ENCODE data around the gene ATP6V0E1. TPM values are rescaled to one million over a fixed set of nuclear protein-coding genes. Genes with fewer than 3 reads are reported as not detected.

Gene ATP6V0E1
- total RNA-seq (2021; fragmentation: NEBNext Ultra II Directional; extraction: Animal tissue kit (Norgen Biotek cat#: 25700)): 108 and 109 TPM in 2 replicates
- polyA plus RNA-seq (2011; rRNA removed): 80.0 and 134 TPM in 2 replicates
- 112 TPM for polyA plus RNA-seq (2011; cell fraction: cytosol; rRNA removed)
- 129 TPM for polyA plus RNA-seq (2011; cell fraction: nucleus; rRNA removed)
- polyA plus RNA-seq (2012, experiment 1 of 2): 124 to 202 TPM (median 167 TPM) in 4 replicates
- polyA plus RNA-seq (2012, experiment 2 of 2): 67.5 TPM
- 140 TPM for polyA plus RNA-seq (2013, experiment 1 of 2)
- polyA plus RNA-seq (2013, experiment 2 of 2): 170 TPM
- 89.2 and 102 TPM in 2 replicates for polyA minus RNA-seq (2011; rRNA and poly(A)+ RNA removed)
- polyA minus RNA-seq (2011; cell fraction: cytosol; rRNA and poly(A)+ RNA removed): 46.9 TPM
- polyA minus RNA-seq (2011; cell fraction: nucleus; rRNA and poly(A)+ RNA removed): 34.3 TPM
- long read RNA-seq, experiment 1, transcript ATP6V0E1-203 (4 exons, 1,433 nt): major isoform, 78 of 96 reads
- long read RNA-seq, experiment 1, partial matches to known transcripts: 14 of 96 reads
- long read RNA-seq, experiment 1, other reads (novel, unspliced or antisense): 4 of 96 reads
- long read RNA-seq, experiment 2, transcript ATP6V0E1-203 (4 exons, 1,433 nt): major isoform, 251 of 259 reads
- long read RNA-seq, experiment 2, partial matches to known transcripts: 1 of 259 reads
- long read RNA-seq, experiment 2, other reads (novel, unspliced or antisense): 6 of 259 reads

GRCh38 chr5:172983542-172984243 lies at the start of gene ATP6V0E1:
ATP6V0E1 (plus strand) TSS chr5:172983771; CDS start chr5:172983861, 90 bp downstream.
- H2BK120ac ChIP-seq (replicated peaks; ENCODE audit: low read depth, low read length): no peak within 1 kb of the TSS
- no peak within 1 kb of the TSS for H2BK15ac ChIP-seq (ENCODE audit: low read length)
- H2BK20ac ChIP-seq (ENCODE audit: low read length): no peak within 1 kb of the TSS
- peak within 1 kb of the TSS; percentile 3; the same call in 1 of the 2 replicates for H2AK5ac ChIP-seq (ENCODE audit: low read depth, low read length)
- H4K20me1 ChIP-seq (replicated peaks in 1 of 2; ENCODE audit: control insufficient read depth in 1 of 2, insufficient read depth in 2 of 2, low read length in 2 of 2): peaks cover 0 to 2% of the 10 kb centered on the region in 2 experiments
- H3K9ac ChIP-seq (replicated peaks in 1 of 4; ENCODE audit: extremely low read depth in 1 of 4, low read depth in 3 of 4, low read length in 3 of 4): peak within 1 kb of the TSS; percentile 66 to 89 (median 84)
- peak within 1 kb of the TSS; percentile 57 to 72 for H3K4me2 ChIP-seq (ENCODE audit: insufficient read depth in 1 of 2, low read depth in 2 of 2, low read length in 2 of 2)
- H3K18ac ChIP-seq (ENCODE audit: extremely low read depth, low read length): peak within 1 kb of the TSS; percentile 80
- H4K8ac ChIP-seq (ENCODE audit: extremely low read depth, insufficient read depth, low read length): peak within 1 kb of the TSS; percentile 97
- H2AFZ ChIP-seq (ENCODE audit: low read length): 0 out of 2 replicates have a peak within 1 kb of the TSS, but pooled peaks have one; percentile 27
- no peak within 1 kb of the TSS for H3K56ac ChIP-seq (replicated peaks; ENCODE audit: insufficient read length, low read depth, low read length)
- peak; percentile 77 to 98 for DNase-seq (ENCODE audit: low read depth in 1 of 2, low spot score in 2 of 2)
- H3K79me2 ChIP-seq (ENCODE audit: control insufficient read depth in 1 of 2, insufficient read depth in 2 of 2, low read length in 2 of 2): peaks cover 5 to 33% of the 10 kb centered on the region in 2 experiments
- H3K36me3 ChIP-seq (ENCODE audit: control insufficient read depth in 2 of 4, insufficient read depth in 4 of 4, low read length in 3 of 4): peaks cover 0 to 7% (median 1%) of the 10 kb centered on the region in 4 experiments; a peak in 2 of 8 replicates
- H3K9me3 ChIP-seq (ENCODE audit: insufficient read depth in 2 of 2, low read depth in 1 of 2, low read length in 1 of 2): no peaks in the 10 kb centered on the region
- peak within 1 kb of the TSS; percentile 68 for H2BK12ac ChIP-seq (ENCODE audit: low read depth, low read length)
- H2BK5ac ChIP-seq (ENCODE audit: low read depth, low read length): peak within 1 kb of the TSS; percentile 91
- H3K23ac ChIP-seq (ENCODE audit: insufficient read length): no peak within 1 kb of the TSS
- no peaks in the 10 kb centered on the region for H3K79me1 ChIP-seq (ENCODE audit: low read depth, low read length)
- peaks cover 0 to 2% (median 0%) of the 10 kb centered on the region in 4 experiments; a peak in 4 of 7 replicates for H3K4me1 ChIP-seq (replicated peaks in 1 of 4; ENCODE audit: control insufficient read depth in 3 of 4, insufficient read depth in 4 of 4, low read length in 3 of 4)
- WGBS, 2 experiments (ENCODE audit: extremely low coverage in 1 of 2, insufficient coverage in 1 of 2, insufficient read length in 1 of 2, insufficient replicate concordance in 2 of 2, low coverage in 1 of 2, low lambda C conversion rate in 2 of 2, missing lambda C conversion rate in 1 of 2): 2% methylated on average over 39 of the region's 49 CpGs; no CpG with 5 or more reads in 1 of the 2 experiments
- ChIA-PET CTCF (ENCODE audit: partially characterized antibody) (interaction anchor here (0.7 to 2.1 kb wide), 23 partner anchors 11 to 870 kb away, joined by 3 to 6 read pairs (median 3); partner anchors contain the start of gene BNIP1), POLR2A (ENCODE audit: partially characterized antibody) (interaction anchor here (0.8 to 2.1 kb wide), 20 partner anchors 10 to 335 kb away, joined by 3 to 12 read pairs (median 4); partner anchors contain the start of genes BNIP1 and RPL26L1)
- H3K23me2 ChIP-seq (ENCODE audit: low read depth, low read length): peaks cover 3% of the 10 kb centered on the region; the same call in 1 of the 2 replicates
- H3K4ac ChIP-seq (replicated peaks; ENCODE audit: insufficient read length, low read depth, low read length): peak within 1 kb of the TSS; percentile 95
- peak within 1 kb of the TSS; percentile 67 for H4K5ac ChIP-seq (ENCODE audit: insufficient read length, low read depth, low read length)
- H4K91ac ChIP-seq (replicated peaks; ENCODE audit: insufficient read length, low read length): peak within 1 kb of the TSS; percentile 86
- no peak for FAIRE-seq
- no peaks in the 10 kb centered on the region for H3K27me3 ChIP-seq (replicated peaks in 1 of 4; ENCODE audit: control insufficient read depth in 3 of 4, extremely low read depth in 1 of 4, insufficient read depth in 3 of 4, low read length in 3 of 4)
- H3K14ac ChIP-seq (ENCODE audit: insufficient read length): no peak within 1 kb of the TSS
- H3K27ac ChIP-seq (ENCODE audit: low read depth, low read length): peak within 1 kb of the TSS; percentile 80
- H3K4me3 ChIP-seq (ENCODE audit: extremely low read depth in 1 of 4, insufficient read depth in 2 of 4, low read depth in 3 of 4, low read length in 4 of 4): peak within 1 kb of the TSS; percentile 77 to 92 (median 88)
- TF ChIP-seq KDM5A (IDR thresholded peaks at IDR 0.05; ENCODE audit: low read length) (0 out of 2 replicates have a peak, but pooled peaks have one; percentile 26), USF2 (IDR thresholded peaks at IDR 0.05; ENCODE audit: low read length) (peak; percentile 98), POLR2AphosphoS5 (IDR thresholded peaks at IDR 0.05; ENCODE audit: low read depth, low read length) (peak; percentile 92), CREB1 (IDR thresholded peaks at IDR 0.05) (peak; percentile 61; the same call in 1 of the 2 replicates), CBX5 (IDR thresholded peaks at IDR 0.05; ENCODE audit: low read depth, low read length) (no peak), SAP30 (IDR thresholded peaks at IDR 0.05; ENCODE audit: insufficient read depth, insufficient replicate concordance, low read length) (peak; percentile 73), KDM4A (IDR thresholded peaks at IDR 0.05; ENCODE audit: low read depth, low read length, severe bottlenecking) (peak; percentile 67)
